Activated CD8-positive, alpha-beta memory T cell treated with anti-CD3 and anti-CD28 coated beads, Interleukin-2, amount 50 U/mL, for 1 hour (primary cell): Measurements from ENCODE around the gene KISS1R.
"Not testable (repeated sequence)": the region's sequence is repeated elsewhere in the genome, so short reads cannot be mapped to it uniquely, and the experiment has no call there.

ENCODE experiments used
- DNase-seq: peaks from one replicate; pipeline ENCODE4 v3.0.0-alpha.2; 2020; ENCODE audit errors: extremely low read depth

Gene KISS1R

GRCh38 chr19:917323-918151 lies at the start of gene KISS1R:
KISS1R (plus strand) TSS chr19:917333; CDS start chr19:917503, 170 bp downstream.
- no peak for DNase-seq

GRCh38 chr19:867855-868457 lies 49.2 kb upstream of the KISS1R start:
- no peak for DNase-seq

- no peak for DNase-seq
These were observed 48.5 kb upstream of the KISS1R start for GRCh38 chr19:868458-869244.

GRCh38 chr19:869245-870177 lies 47.6 kb upstream of the KISS1R start:
- no peak for DNase-seq

- DNase-seq = no peak
These were observed 46.8 kb upstream of the KISS1R start for GRCh38 chr19:870314-870713.

- no peak for DNase-seq
These were observed 46.2 kb upstream of the KISS1R start for GRCh38 chr19:870963-871401.

- DNase-seq = no peak
These were observed 45.5 kb upstream of the KISS1R start for GRCh38 chr19:871446-872265.

- DNase-seq = peak; percentile 66
These were observed 44.7 kb upstream of the KISS1R start for GRCh38 chr19:872266-872951.

- peak; percentile 49 for DNase-seq
These were observed 44.0 kb upstream of the KISS1R start for GRCh38 chr19:873084-873483.

GRCh38 chr19:873561-874041 lies 43.5 kb upstream of the KISS1R start:
- no peak for DNase-seq

GRCh38 chr19:875265-875879 lies 41.8 kb upstream of the KISS1R start:
- no peak for DNase-seq

- no peak for DNase-seq
These were observed 41.0 kb upstream of the KISS1R start for GRCh38 chr19:876089-876488.

- no peak for DNase-seq
These were observed 40.3 kb upstream of the KISS1R start for GRCh38 chr19:876780-877314.

GRCh38 chr19:877992-878660 lies 39.0 kb upstream of the KISS1R start:
- not testable (repeated sequence) for DNase-seq

GRCh38 chr19:878751-879561 lies 38.2 kb upstream of the KISS1R start:
- DNase-seq = not testable (repeated sequence)

GRCh38 chr19:879711-880438 lies 37.3 kb upstream of the KISS1R start:
- no peak for DNase-seq
